Omental fat pad (tissue), 4 donors: Measurements from ENCODE around the gene AKR7A3. TPM values are rescaled to one million over a fixed set of nuclear protein-coding genes. Genes with fewer than 3 reads are reported as not detected.
A peak's percentile ranks its signal among the peaks of the same experiment; 100 is the strongest.

Experiments
- ATAC-seq: fragments of 150-250 bp; one replicate; pipeline ENCODE4 v1.9.1; 2016; ENCODE audit warnings: mild to moderate bottlenecking, moderate library complexity; ENCODE audit not compliant: low FRiP score
- DNase-seq: peaks from one replicate; pipeline ENCODE4 v3.0.0-alpha.2; 2019; ENCODE audit warnings: low spot score
- CTCF ChIP-seq, 3 donors: fragments of 450-650 bp; IDR thresholded peaks; one replicate each; pipeline ENCODE4 v1.5.1; 2016 to 2017; ENCODE audit warnings: antibody characterized with exemption in 3 of 3, mild to moderate bottlenecking in 3 of 3, moderate library complexity in 2 of 3
- total RNA-seq, 4 donors: library from RNA; depleted of rRNA; stranded (reverse); fragments of >200 nt; gene quantifications; one replicate each; pipeline ENCODE4 v1.1.0, GENCODE V29; 2016

AKR7A3 gene
- total RNA-seq, 4 donors from 2014 or later: 0.37 to 1.7 (median 0.88) TPM

- ATAC-seq: peak; percentile 97
- DNase-seq: peak; percentile 68
- no peak for TF ChIP-seq CTCF (IDR thresholded peaks at IDR 0.05)
Measured at GRCh38 chr1:19311931-19312781, 23.6 kb upstream of the AKR7A3 start, which contains the start of the genes AKR7A2 and SLC66A1. TSS of gene AKR7A2 (minus strand) at chr1:19312144. CDS start at chr1:19312124, 20 bp downstream. TSS of gene SLC66A1 (plus strand) at chr1:19312326. CDS start at chr1:19317678, 5,352 bp downstream.

- TF ChIP-seq CTCF (IDR thresholded peaks at IDR 0.05): no peak
- DNase-seq: no peak
- ATAC-seq: peak; percentile 20
Measured at GRCh38 chr1:19311503-19311930, 22.9 kb upstream of the AKR7A3 start.

- ATAC-seq (no peak), DNase-seq (no peak)
Measured at GRCh38 chr1:19310720-19311502, 22.3 kb upstream of the AKR7A3 start.

GRCh38 chr1:19310061-19310460, 21.5 kb upstream of the AKR7A3 start:
- DNase-seq (no peak), ATAC-seq (no peak)
- no peak for TF ChIP-seq CTCF (IDR thresholded peaks at IDR 0.05)

More at GRCh38 chr1:19310720-19311502, 22.3 kb upstream of the AKR7A3 start:
- TF ChIP-seq CTCF (IDR thresholded peaks at IDR 0.05): no peak

GRCh38 chr1:19309123-19309813, 20.7 kb upstream of the AKR7A3 start:
- ATAC-seq (no peak), DNase-seq (no peak)
- TF ChIP-seq CTCF (IDR thresholded peaks at IDR 0.05): no peak

- ATAC-seq (no peak), DNase-seq (no peak)
- no peak for TF ChIP-seq CTCF (IDR thresholded peaks at IDR 0.05)
Measured at GRCh38 chr1:19308509-19308907, 19.9 kb upstream of the AKR7A3 start.
